H1 (cell line): Measurements from ENCODE around the gene CISTR. TPM values are rescaled to one million over a fixed set of nuclear protein-coding genes. Genes with fewer than 3 reads are reported as not detected.

Experiments used
- CTCF ChIA-PET: fragments of 300-600 bp; sonication (Branson Sonifier 250); formaldehyde crosslinking; loops from one replicate; lab custom pipeline; 2021; ENCODE audit not compliant: partially characterized antibody; lab: Charles Lee
- POLR2A ChIA-PET: fragments of 300-600 bp; sonication (Branson Sonifier 250); formaldehyde crosslinking; loops from one replicate; lab custom pipeline; 2021; ENCODE audit warnings: inconsistent platforms; ENCODE audit not compliant: partially characterized antibody; lab: Charles Lee
- DNase-seq, 2 experiments: peaks; one replicate each; pipeline versions ENCODE4 v3.0.0 to v3.0.0-alpha.2; 2010 to 2022; ENCODE audit warnings: low spot score in 2 of 2, low read depth in 1 of 2, mixed read lengths in 1 of 2
- FAIRE-seq: peaks from 2 replicates; lab custom pipeline; 2011; peaks lifted over from hg19 to GRCh38; lab: Jason Lieb, UNC
- H2AFZ ChIP-seq: 2 replicates; pipeline ENCODE4 v1.8.1; 2012; ENCODE audit warnings: low read length, inconsistent platforms
- H2AK5ac ChIP-seq: 2 replicates; pipeline ENCODE4 v1.6.1; 2013; ENCODE audit warnings: low read depth, low read length
- H2BK120ac ChIP-seq: replicated peaks from 2 replicates; pipeline ENCODE3; 2013; ENCODE audit warnings: low read depth, low read length, inconsistent platforms
- H2BK12ac ChIP-seq: 2 replicates; pipeline ENCODE4 v1.6.1; 2013; ENCODE audit warnings: low read depth, low read length
- H2BK15ac ChIP-seq: 2 replicates; pipeline ENCODE4 v1.6.1; 2013; ENCODE audit warnings: low read length
- H2BK20ac ChIP-seq: 2 replicates; pipeline ENCODE4 v1.6.1; 2013; ENCODE audit warnings: low read length
- H2BK5ac ChIP-seq: 2 replicates; pipeline ENCODE4 v1.6.1; 2013; ENCODE audit warnings: low read depth, low read length
- H3K14ac ChIP-seq: 2 replicates; pipeline ENCODE4 v1.6.1; 2013; ENCODE audit warnings: inconsistent platforms; ENCODE audit not compliant: insufficient read length
- H3K18ac ChIP-seq: 2 replicates; pipeline ENCODE4 v1.6.1; 2013; ENCODE audit warnings: low read length; ENCODE audit errors: extremely low read depth
- H3K23ac ChIP-seq: 2 replicates; pipeline ENCODE4 v1.6.1; 2013; ENCODE audit warnings: inconsistent platforms; ENCODE audit not compliant: insufficient read length
- H3K23me2 ChIP-seq: 2 replicates; pipeline ENCODE4 v1.6.1; 2013; ENCODE audit warnings: low read depth, low read length
- H3K27ac ChIP-seq: 2 replicates; pipeline ENCODE4 v1.6.1; 2011; ENCODE audit warnings: low read depth, low read length, inconsistent platforms
- H3K27me3 ChIP-seq, 4 experiments: replicated peaks in 1 of 4; 1 replicate in 1 of 4; 2 replicates in 3 of 4; pipeline versions ENCODE4 v1.6.1 to v1.8.1; 2011 to 2013; ENCODE audit warnings: low read length in 3 of 4, mild to moderate bottlenecking in 3 of 4, inconsistent platforms in 2 of 4, mixed read lengths in 2 of 4, moderate library complexity in 1 of 4; ENCODE audit not compliant: control insufficient read depth in 3 of 4, insufficient read depth in 3 of 4; ENCODE audit errors: extremely low read depth in 1 of 4
- H3K36me3 ChIP-seq, 4 experiments: 2 replicates each; pipeline versions ENCODE4 v1.6.1 to v1.8.1; 2011 to 2013; ENCODE audit warnings: mild to moderate bottlenecking in 4 of 4, low read length in 3 of 4, moderate library complexity in 2 of 4, control low read depth in 1 of 4, inconsistent platforms in 1 of 4; ENCODE audit not compliant: insufficient read depth in 4 of 4, control insufficient read depth in 2 of 4
- H3K4ac ChIP-seq: replicated peaks from 2 replicates; pipeline ENCODE3; 2013; ENCODE audit warnings: low read length, low read depth, mixed read lengths, inconsistent platforms; ENCODE audit not compliant: insufficient read length
- H3K4me1 ChIP-seq, 4 experiments: replicated peaks in 1 of 4; 1 replicate in 1 of 4; 2 replicates in 3 of 4; pipeline versions ENCODE4 v1.6.1 to v1.8.1; 2011 to 2013; ENCODE audit warnings: low read length in 3 of 4, inconsistent platforms in 2 of 4, mixed read lengths in 1 of 4; ENCODE audit not compliant: insufficient read depth in 4 of 4, control insufficient read depth in 3 of 4
- H3K4me2 ChIP-seq, 2 experiments: 2 replicates each; pipeline versions ENCODE4 v1.6.1 to v1.8.1; 2011 to 2013; ENCODE audit warnings: low read depth in 2 of 2, low read length in 2 of 2, control low read depth in 1 of 2, inconsistent platforms in 1 of 2, mild to moderate bottlenecking in 1 of 2; ENCODE audit not compliant: insufficient read depth in 1 of 2
- H3K4me3 ChIP-seq, 4 experiments: fragments of 200-600, 300-600 bp in 1 of 4; sonication (generic), shearing (Covaris generic), sonication (Bioruptor Twin) in 1 of 4; 2 replicates each; pipeline versions ENCODE4 v1.5.1 to v1.8.1; 2011 to 2016; ENCODE audit warnings: low read length in 4 of 4, low read depth in 3 of 4, control low read depth in 2 of 4, inconsistent platforms in 2 of 4, mild to moderate bottlenecking in 2 of 4, mixed read lengths in 1 of 4, moderate library complexity in 1 of 4; ENCODE audit not compliant: insufficient read depth in 2 of 4; ENCODE audit errors: extremely low read depth in 1 of 4
- H3K56ac ChIP-seq: replicated peaks from 2 replicates; pipeline ENCODE3; 2013; ENCODE audit warnings: low read depth, mild to moderate bottlenecking, mixed read lengths, low read length, inconsistent platforms; ENCODE audit not compliant: insufficient read length
- H3K79me1 ChIP-seq: 2 replicates; pipeline ENCODE4 v1.6.1; 2013; ENCODE audit warnings: low read depth, low read length, control low read depth
- H3K79me2 ChIP-seq, 2 experiments: 2 replicates each; pipeline versions ENCODE4 v1.6.1 to v1.8.1; 2012 to 2013; ENCODE audit warnings: low read length in 2 of 2, mild to moderate bottlenecking in 2 of 2, inconsistent platforms in 1 of 2; ENCODE audit not compliant: insufficient read depth in 2 of 2, control insufficient read depth in 1 of 2
- H3K9ac ChIP-seq, 4 experiments: replicated peaks in 1 of 4; 1 replicate in 1 of 4; 2 replicates in 3 of 4; pipeline versions ENCODE4 v1.6.1 to v1.8.1; 2011 to 2013; ENCODE audit warnings: low read depth in 3 of 4, low read length in 3 of 4, control low read depth in 2 of 4, mild to moderate bottlenecking in 2 of 4, moderate library complexity in 2 of 4, inconsistent platforms in 1 of 4; ENCODE audit errors: extremely low read depth in 1 of 4
- H3K9me3 ChIP-seq, 2 experiments: 2 replicates each; pipeline versions ENCODE4 v1.6.1 to v1.8.1; 2012 to 2013; ENCODE audit warnings: mild to moderate bottlenecking in 2 of 2, moderate library complexity in 2 of 2, control low read depth in 1 of 2, inconsistent platforms in 1 of 2, low read depth in 1 of 2, low read length in 1 of 2, mixed read lengths in 1 of 2; ENCODE audit not compliant: insufficient read depth in 2 of 2
- H4K20me1 ChIP-seq, 2 experiments: replicated peaks in 1 of 2; 2 replicates each; pipeline versions ENCODE3 to v1.8.1; 2011 to 2013; ENCODE audit warnings: inconsistent platforms in 2 of 2, low read length in 2 of 2, mild to moderate bottlenecking in 1 of 2; ENCODE audit not compliant: insufficient read depth in 2 of 2, control insufficient read depth in 1 of 2
- H4K5ac ChIP-seq: 2 replicates; pipeline ENCODE4 v1.6.1; 2013; ENCODE audit warnings: low read length, low read depth, mixed read lengths, inconsistent platforms; ENCODE audit not compliant: insufficient read length
- H4K8ac ChIP-seq: 2 replicates; pipeline ENCODE4 v1.8.0; 2013; ENCODE audit warnings: mild to moderate bottlenecking, moderate library complexity, low read length, inconsistent platforms; ENCODE audit not compliant: insufficient read depth; ENCODE audit errors: extremely low read depth
- H4K91ac ChIP-seq: replicated peaks from 2 replicates; pipeline ENCODE3; 2013; ENCODE audit warnings: low read length, mixed read lengths, inconsistent platforms; ENCODE audit not compliant: insufficient read length
- EGR1 ChIP-seq: IDR thresholded peaks from 2 replicates; pipeline ENCODE4 v1.6.1; 2011; ENCODE audit warnings: low read depth, low read length, borderline replicate concordance
- SIRT6 ChIP-seq: IDR thresholded peaks from one replicate; pipeline ENCODE4 v1.7.1; 2012; ENCODE audit warnings: low read length, inconsistent platforms
- SP2 ChIP-seq: IDR thresholded peaks from 2 replicates; pipeline ENCODE4 v1.6.1; 2012; ENCODE audit warnings: mild to moderate bottlenecking, low read length, inconsistent platforms
- SP4 ChIP-seq: IDR thresholded peaks from 2 replicates; pipeline ENCODE4 v1.6.1; 2012; ENCODE audit warnings: low read length, inconsistent platforms
- WGBS, 2 experiments: shearing (Covaris generic) in 1 of 2; methylation state at CpG; one replicate each; pipeline versions ENCODE4 v1.1.6 to v1.1.7; 2013 to 2015; ENCODE audit warnings: low lambda C conversion rate in 2 of 2, mixed read lengths in 2 of 2, inconsistent platforms in 1 of 2, low coverage in 1 of 2, missing lambda C conversion rate in 1 of 2; ENCODE audit not compliant: insufficient replicate concordance in 2 of 2, insufficient coverage in 1 of 2, insufficient read length in 1 of 2; ENCODE audit errors: extremely low coverage in 1 of 2, missing lambda C conversion rate in 1 of 2; 5-methylcytosine and 5-hydroxymethylcytosine counted together
- polyA plus RNA-seq, 7 experiments: library from polyadenylated mRNA; depleted of rRNA in 3 of 7; stranded (reverse) in 5 of 7; unstranded in 2 of 7; fragments of >200 nt in 5 of 7; fragments of 200-250 nt in 2 of 7; gene quantifications; 1 replicate in 5 of 7; 2 replicates in 1 of 7; 4 replicates in 1 of 7; pipeline versions ENCODE4 v1.2.1 to v1.2.3, GENCODE V29; 2011 to 2013; ENCODE audit warnings: missing spikeins in 2 of 7, mixed read lengths in 2 of 7
- total RNA-seq: library from RNA; stranded (reverse); fragmentation: NEBNext Ultra II Directional; extraction: Animal tissue kit (Norgen Biotek cat#: 25700); gene quantifications from 2 replicates; pipeline ENCODE4 v1.2.1, GENCODE V29; 2021

The CISTR gene
- total and polyA plus RNA-seq, 2 of the 8 experiments (the other 6 are each of a cell fraction or from before 2014, with no cell fraction given) = not detected

DNA sequence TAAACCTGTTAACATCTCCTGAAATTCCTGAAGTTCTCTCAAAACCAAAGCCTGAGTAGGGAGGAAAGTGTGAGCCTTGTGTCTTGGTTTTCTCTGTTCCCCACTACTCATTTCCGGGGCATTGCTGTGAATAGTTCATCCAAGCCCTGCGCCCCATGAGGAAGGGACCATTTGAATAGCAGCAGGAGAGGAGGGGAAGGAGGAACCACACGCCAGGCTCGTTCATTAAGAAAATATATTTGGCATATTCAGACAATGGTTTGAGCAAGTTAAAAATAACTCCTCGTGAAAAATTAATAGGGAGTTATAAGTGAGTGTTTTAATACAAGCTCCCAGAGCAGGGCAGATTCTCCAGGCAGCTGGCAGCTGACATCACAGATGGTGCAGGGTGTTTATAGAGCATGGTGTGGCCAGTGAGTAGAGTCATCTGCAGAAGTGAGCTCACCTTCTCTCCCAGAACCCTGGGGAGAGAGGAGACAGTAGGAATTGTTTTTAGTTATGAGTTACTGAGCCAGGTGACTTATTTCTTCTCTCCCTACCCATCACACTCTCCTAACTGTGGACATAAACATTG lies 29.5 kb upstream of the CISTR start:
- Histone ChIP-seq H3K23me2 (no peaks in the 10 kb centered on the region; the same call in 1 of the 2 replicates), H2AK5ac (no peak overlapping the region), H3K14ac (no peak overlapping the region), H3K9ac (no peak overlapping the region), H3K79me2 (no peaks in the 10 kb centered on the region), H3K27me3 (peaks cover 0 to 2% (median 0%) of the 10 kb centered on the region in 4 experiments; a peak in 3 of 7 replicates), H3K4me2 (peak overlapping the region in 1 of 2 experiments; percentile 21; a peak in 2 of 4 replicates), H4K20me1 (no peaks in the 10 kb centered on the region), H3K9me3 (no peaks in the 10 kb centered on the region), H3K4me3 (no peak overlapping the region), H3K79me1 (no peaks in the 10 kb centered on the region), H3K36me3 (no peaks in the 10 kb centered on the region), H4K5ac (no peak overlapping the region), H2BK120ac (no peak overlapping the region), H3K4me1 (peaks cover 0 to 5% (median under 1%) of the 10 kb centered on the region in 4 experiments; a peak in 2 of 7 replicates), H4K8ac (no peak overlapping the region), H4K91ac (no peak overlapping the region), H3K27ac (no peak overlapping the region), H3K23ac (no peak overlapping the region), H2BK12ac (no peak overlapping the region), H2AFZ (no peak overlapping the region), H3K18ac (no peak overlapping the region), H3K4ac (no peak overlapping the region), H3K56ac (no peak overlapping the region), H2BK5ac (no peak overlapping the region), H2BK15ac (no peak overlapping the region), H2BK20ac (no peak overlapping the region)
- CTCF ChIA-PET = interaction anchor here (1.1 to 7.4 kb wide), 5 partner anchors 10 to 35 kb away, joined by 3 to 51 read pairs (median 4); no protein-coding TSS in a partner anchor
- TF ChIP-seq SIRT6 (no peak), SP4 (no peak), EGR1 (no peak), SP2 (no peak)
- peak; percentile 57 for FAIRE-seq
- no peak for DNase-seq
- 44% methylated on average over 5 of the region's 5 CpGs; no CpG with 5 or more reads in 1 of the 2 experiments for WGBS, 2 experiments
- POLR2A ChIA-PET = no interaction called here
